C4-2B (cell line): ENCODE results near the gene GNAL.
"Not testable (repeated sequence)": the region's sequence is repeated elsewhere in the genome, so short reads cannot be mapped to it uniquely, and the experiment has no call there.

Source experiments
- H3K27ac ChIP-seq: fragments of 450-650 bp; 2 replicates; pipeline ENCODE4 v1.5.1; 2017
- CTCF ChIP-seq: fragments of 450-650 bp; conservative IDR thresholded peaks from 2 replicates; pipeline ENCODE4 v1.5.1; 2017; ENCODE audit warnings: mild to moderate bottlenecking
- ZFX ChIP-seq: fragments of 450-650 bp; IDR thresholded peaks from 2 replicates; pipeline ENCODE4 v1.6.1; 2017

Gene GNAL

GRCh38 chr18:11714244-11714918, 25.3 kb downstream of the GNAL start:
- no peak overlapping the region for H3K27ac ChIP-seq
- TF ChIP-seq ZFX (no peak), CTCF (no peak)

- not testable (repeated sequence) for H3K27ac ChIP-seq
These were observed 27.8 kb downstream of the GNAL start for GRCh38 chr18:11716767-11717315.

GRCh38 chr18:11719050-11719449, 30.0 kb downstream of the GNAL start:
- TF ChIP-seq CTCF (no peak), ZFX (no peak)
- no peak overlapping the region for H3K27ac ChIP-seq

GRCh38 chr18:11719621-11720020, 30.6 kb downstream of the GNAL start:
- H3K27ac ChIP-seq = no peak overlapping the region
- TF ChIP-seq CTCF = no peak
- no peak for TF ChIP-seq ZFX

- TF ChIP-seq CTCF (no peak), ZFX (no peak)
- no peak overlapping the region for H3K27ac ChIP-seq
These were observed 32.7 kb downstream of the GNAL start for GRCh38 chr18:11721720-11722119.

GRCh38 chr18:11724781-11725180, 35.7 kb downstream of the GNAL start:
- H3K27ac ChIP-seq = no peak overlapping the region
- TF ChIP-seq CTCF = no peak
- no peak for TF ChIP-seq ZFX

- no peak for TF ChIP-seq ZFX
- no peak for TF ChIP-seq CTCF
- H3K27ac ChIP-seq = no peak overlapping the region
These were observed 37.5 kb downstream of the GNAL start for GRCh38 chr18:11726556-11726955.

- no peak overlapping the region for H3K27ac ChIP-seq
- TF ChIP-seq ZFX (no peak), CTCF (peak; percentile 40)
These were observed 39.2 kb downstream of the GNAL start for GRCh38 chr18:11728249-11728648.
